ENCODE results near the gene DOLPP1.

- TF ChIP-seq ETV6 (CRISPR knock-in tag; IDR thresholded peaks at IDR 0.05) (no peak), JUN (CRISPR knock-in tag; IDR thresholded peaks at IDR 0.05) (no peak), CTCF (IDR thresholded peaks at IDR 0.05) (no peak), TEAD4 (CRISPR knock-in tag; IDR thresholded peaks at IDR 0.05) (no peak), ESRRA (CRISPR knock-in tag; IDR thresholded peaks at IDR 0.05; ENCODE audit: borderline replicate concordance) (no peak), PREB (CRISPR knock-in tag; IDR thresholded peaks at IDR 0.05; ENCODE audit: borderline replicate concordance) (no peak), ZNF423 (CRISPR knock-in tag; IDR thresholded peaks at IDR 0.05) (no peak), ATF1 (CRISPR knock-in tag; IDR thresholded peaks at IDR 0.05) (no peak), ZNF138 (CRISPR knock-in tag; conservative IDR thresholded peaks at IDR 0.05) (no peak), MAX (CRISPR knock-in tag; IDR thresholded peaks at IDR 0.05) (no peak), TCF7 (CRISPR knock-in tag; IDR thresholded peaks at IDR 0.05; ENCODE audit: low read depth) (no peak)
- TF ChIP-seq, protein P1, sequence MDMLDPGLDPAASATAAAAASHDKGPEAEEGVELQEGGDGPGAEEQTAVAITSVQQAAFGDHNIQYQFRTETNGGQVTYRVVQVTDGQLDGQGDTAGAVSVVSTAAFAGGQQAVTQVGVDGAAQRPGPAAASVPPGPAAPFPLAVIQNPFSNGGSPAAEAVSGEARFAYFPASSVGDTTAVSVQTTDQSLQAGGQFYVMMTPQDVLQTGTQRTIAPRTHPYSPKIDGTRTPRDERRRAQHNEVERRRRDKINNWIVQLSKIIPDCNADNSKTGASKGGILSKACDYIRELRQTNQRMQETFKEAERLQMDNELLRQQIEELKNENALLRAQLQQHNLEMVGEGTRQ (CRISPR knock-in tag; IDR thresholded peaks at IDR 0.05) = no peak
- TF ChIP-seq, protein P2, sequence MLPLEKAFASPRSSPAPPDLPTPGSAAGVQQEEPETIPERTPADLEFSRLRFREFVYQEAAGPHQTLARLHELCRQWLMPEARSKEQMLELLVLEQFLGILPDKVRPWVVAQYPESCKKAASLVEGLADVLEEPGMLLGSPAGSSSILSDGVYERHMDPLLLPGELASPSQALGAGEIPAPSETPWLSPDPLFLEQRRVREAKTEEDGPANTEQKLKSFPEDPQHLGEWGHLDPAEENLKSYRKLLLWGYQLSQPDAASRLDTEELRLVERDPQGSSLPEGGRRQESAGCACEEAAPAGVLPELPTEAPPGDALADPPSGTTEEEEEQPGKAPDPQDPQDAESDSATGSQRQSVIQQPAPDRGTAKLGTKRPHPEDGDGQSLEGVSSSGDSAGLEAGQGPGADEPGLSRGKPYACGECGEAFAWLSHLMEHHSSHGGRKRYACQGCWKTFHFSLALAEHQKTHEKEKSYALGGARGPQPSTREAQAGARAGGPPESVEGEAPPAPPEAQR (CRISPR knock-in tag; IDR thresholded peaks at IDR 0.05) = no peak
These were observed 52.2 kb downstream of the DOLPP1 start for GRCh38 chr9:129133082-129133481.

Measured in WTC11 (cell line).